PC-9 (cell line): ENCODE measurements around the gene BASP1. TPM values are rescaled to one million over a fixed set of nuclear protein-coding genes. Genes with fewer than 3 reads are reported as not detected.

Source experiments
- BruUV-seq: library from RNA; stranded (reverse); fragments of 400-500 nt; replicated peaks from 2 replicates; lab custom pipeline; 2021; lab: Mats Ljungman, UMichigan
- CTCF ChIA-PET: fragments of 300-600 bp; sonication (Branson Sonifier 250); formaldehyde crosslinking; loops from one replicate; lab custom pipeline; 2022; ENCODE audit warnings: antibody characterized with exemption; lab: Charles Lee
- POLR2A ChIA-PET: fragments of 300-600 bp; sonication (Branson Sonifier 250); formaldehyde crosslinking; loops from one replicate; lab custom pipeline; 2022; ENCODE audit warnings: antibody characterized with exemption; ENCODE audit not compliant: unreplicated experiment; lab: Charles Lee
- DNase-seq, 2 experiments: peaks; one replicate each; pipeline versions ENCODE4 v3.0.0 to v3.0.0-alpha.2; 2015 to 2022; ENCODE audit warnings: mixed read lengths in 1 of 2
- H2AFZ ChIP-seq: fragments of 200-600 bp; sonication (generic); 2 replicates; pipeline ENCODE4 v1.8.1; 2017; ENCODE audit warnings: antibody characterized with exemption
- H3F3A ChIP-seq: fragments of 200-600 bp; sonication (generic); 2 replicates; pipeline ENCODE4 v1.8.1; 2017; ENCODE audit warnings: antibody characterized with exemption, mild to moderate bottlenecking, low read depth; ENCODE audit not compliant: insufficient read depth
- H3K27ac ChIP-seq: fragments of 200-600 bp; sonication (generic); 2 replicates; pipeline ENCODE4 v1.6.1; 2016; ENCODE audit warnings: mixed run types
- H3K27me3 ChIP-seq: fragments of 200-600 bp; sonication (generic); 2 replicates; pipeline ENCODE4 v1.6.1; 2016; ENCODE audit warnings: low read depth, mixed run types; ENCODE audit not compliant: insufficient read depth
- H3K36me3 ChIP-seq: fragments of 200-600 bp; sonication (generic); 2 replicates; pipeline ENCODE4 v1.6.1; 2016; ENCODE audit warnings: low read depth, mixed run types
- H3K4me1 ChIP-seq: fragments of 200-600 bp; sonication (generic); replicated peaks from 2 replicates; pipeline ENCODE4 v1.6.1; 2016; ENCODE audit warnings: mixed run types; ENCODE audit not compliant: insufficient read depth
- H3K4me2 ChIP-seq: fragments of 200-600 bp; sonication (generic); 2 replicates; pipeline ENCODE4 v1.6.1; 2017; ENCODE audit warnings: mixed run types
- H3K4me3 ChIP-seq: fragments of 200-600 bp; sonication (generic); 2 replicates; pipeline ENCODE4 v1.6.1; 2016; ENCODE audit warnings: mixed run types
- H3K79me2 ChIP-seq: fragments of 200-600 bp; sonication (generic); 2 replicates; pipeline ENCODE4 v1.6.1; 2017; ENCODE audit warnings: low read depth, mixed run types
- H3K9me2 ChIP-seq: fragments of 200-600 bp; sonication (generic); 2 replicates; pipeline ENCODE4 v1.8.1; 2017; ENCODE audit warnings: mild to moderate bottlenecking; ENCODE audit not compliant: insufficient read depth
- H3K9me3 ChIP-seq: fragments of 200-600 bp; sonication (generic); 2 replicates; pipeline ENCODE4 v1.8.1; 2016; ENCODE audit warnings: low read depth; ENCODE audit not compliant: insufficient read depth
- H4K20me1 ChIP-seq: fragments of 200-600 bp; sonication (generic); 2 replicates; pipeline ENCODE4 v1.8.1; 2017; ENCODE audit not compliant: insufficient read depth
- EZH2 ChIP-seq: fragments of 200-600 bp; sonication (generic); IDR thresholded peaks from 2 replicates; pipeline ENCODE4 v1.8.0; 2017; ENCODE audit warnings: antibody characterized with exemption, low read depth
- intact Hi-C: fragments of 100-400 bp; cut with micrococcal nuclease; formaldehyde crosslinking; loops from one replicate; pipeline ENCODE4 v1.10.0; 2022; ENCODE audit not compliant: unreplicated experiment
- total RNA-seq: library from RNA; stranded (reverse); gene quantifications from 2 replicates; pipeline ENCODE4 v1.2.3, GENCODE V29; 2021
- TF ChIP-seq, protein P1 (sequence below): fragments of 200-600 bp; sonication (generic); conservative IDR thresholded peaks from 2 replicates; pipeline ENCODE4 v1.6.1; 2017; ENCODE audit warnings: mixed run types, antibody characterized with exemption, mild to moderate bottlenecking, moderate library complexity

BASP1 gene
- total RNA-seq, 1 experiment from 2014 or later: not detected

- no peak overlapping the region for H3K4me2 ChIP-seq
- H3K27me3 ChIP-seq: no peaks in the 10 kb centered on the region
- no peaks in the 10 kb centered on the region for H4K20me1 ChIP-seq
- H3K36me3 ChIP-seq: no peaks in the 10 kb centered on the region
- ChIA-PET CTCF (no interaction called here), POLR2A (no interaction called here)
- H3K27ac ChIP-seq: no peak overlapping the region
- no peaks in the 10 kb centered on the region for H3K79me2 ChIP-seq
- no peak for DNase-seq
- H3K4me3 ChIP-seq: no peak overlapping the region
- H2AFZ ChIP-seq: peak overlapping the region; percentile 10; the same call in 1 of the 2 replicates
- no peaks in the 10 kb centered on the region for H3K9me3 ChIP-seq
- peaks cover 5% of the 10 kb centered on the region for H3K4me1 ChIP-seq
- intact Hi-C loops: no loop called here
- TF ChIP-seq, protein P1, sequence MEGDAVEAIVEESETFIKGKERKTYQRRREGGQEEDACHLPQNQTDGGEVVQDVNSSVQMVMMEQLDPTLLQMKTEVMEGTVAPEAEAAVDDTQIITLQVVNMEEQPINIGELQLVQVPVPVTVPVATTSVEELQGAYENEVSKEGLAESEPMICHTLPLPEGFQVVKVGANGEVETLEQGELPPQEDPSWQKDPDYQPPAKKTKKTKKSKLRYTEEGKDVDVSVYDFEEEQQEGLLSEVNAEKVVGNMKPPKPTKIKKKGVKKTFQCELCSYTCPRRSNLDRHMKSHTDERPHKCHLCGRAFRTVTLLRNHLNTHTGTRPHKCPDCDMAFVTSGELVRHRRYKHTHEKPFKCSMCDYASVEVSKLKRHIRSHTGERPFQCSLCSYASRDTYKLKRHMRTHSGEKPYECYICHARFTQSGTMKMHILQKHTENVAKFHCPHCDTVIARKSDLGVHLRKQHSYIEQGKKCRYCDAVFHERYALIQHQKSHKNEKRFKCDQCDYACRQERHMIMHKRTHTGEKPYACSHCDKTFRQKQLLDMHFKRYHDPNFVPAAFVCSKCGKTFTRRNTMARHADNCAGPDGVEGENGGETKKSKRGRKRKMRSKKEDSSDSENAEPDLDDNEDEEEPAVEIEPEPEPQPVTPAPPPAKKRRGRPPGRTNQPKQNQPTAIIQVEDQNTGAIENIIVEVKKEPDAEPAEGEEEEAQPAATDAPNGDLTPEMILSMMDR: no peak
- TF ChIP-seq EZH2: no peak
- peaks cover 12% of the 10 kb centered on the region for H3F3A ChIP-seq
- no peaks in the 10 kb centered on the region for H3K9me2 ChIP-seq
- no TSS peak for BruUV-seq
These were observed 16.9 kb downstream of the BASP1 start for GRCh38 chr5:17234374-17234773.

DNA sequence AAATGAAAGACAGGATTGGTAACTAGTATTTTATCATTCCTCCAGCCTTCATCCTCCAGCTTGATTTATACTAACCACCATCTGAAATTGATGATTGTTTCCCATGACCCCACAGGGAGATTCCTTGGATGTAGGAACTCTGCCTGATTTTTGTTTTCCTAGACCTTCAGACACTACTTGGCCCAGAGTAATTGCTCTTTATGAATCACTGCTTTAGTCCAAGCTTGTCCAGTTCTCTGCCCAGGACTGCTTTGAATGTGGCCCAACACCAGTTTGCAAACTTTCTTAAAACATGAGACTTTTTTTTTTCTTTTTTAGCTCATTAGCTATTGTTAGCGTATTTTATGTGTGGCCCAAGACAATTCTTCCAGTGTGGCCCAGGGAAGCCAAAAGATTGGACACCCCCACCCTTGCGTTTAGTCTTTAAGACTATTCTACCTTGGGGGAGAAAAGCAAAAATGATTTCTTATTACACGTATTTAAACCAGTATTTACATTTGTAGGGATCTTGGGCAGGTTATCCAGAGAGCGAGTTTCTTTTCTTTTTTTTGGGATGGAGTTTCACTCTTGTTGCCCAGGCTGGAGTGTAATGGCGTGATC lies 18.4 kb downstream of the BASP1 start:
- H3K79me2 ChIP-seq: no peaks in the 10 kb centered on the region
- intact Hi-C loops: loop anchor here (5.0 kb wide), 1 partner anchor 81 kb away; no protein-coding TSS in a partner anchor
- peaks cover 5% of the 10 kb centered on the region for H3K4me1 ChIP-seq
- H2AFZ ChIP-seq: no peak overlapping the region
- no peak overlapping the region for H3K27ac ChIP-seq
- no peaks in the 10 kb centered on the region for H3K9me2 ChIP-seq
- TF ChIP-seq, protein P1: no peak
- no peak for TF ChIP-seq EZH2
- no peak for DNase-seq
- no TSS peak for BruUV-seq
- ChIA-PET POLR2A (no interaction called here), CTCF (no interaction called here)
- no peaks in the 10 kb centered on the region for H4K20me1 ChIP-seq
- no peaks in the 10 kb centered on the region for H3K36me3 ChIP-seq
- H3K9me3 ChIP-seq: no peaks in the 10 kb centered on the region
- H3F3A ChIP-seq: peaks cover 12% of the 10 kb centered on the region
- H3K27me3 ChIP-seq: no peaks in the 10 kb centered on the region
- no peak overlapping the region for H3K4me3 ChIP-seq
- no peak overlapping the region for H3K4me2 ChIP-seq

- H3F3A ChIP-seq: peaks cover 12% of the 10 kb centered on the region
- H3K4me1 ChIP-seq: peaks cover 5% of the 10 kb centered on the region
- DNase-seq: peak in 1 of 2 experiments; percentile 54
- H3K9me2 ChIP-seq: no peaks in the 10 kb centered on the region
- H3K36me3 ChIP-seq: no peaks in the 10 kb centered on the region
- no peak overlapping the region for H3K27ac ChIP-seq
- no peaks in the 10 kb centered on the region for H3K9me3 ChIP-seq
- POLR2A ChIA-PET: no interaction called here
- no peaks in the 10 kb centered on the region for H3K27me3 ChIP-seq
- no peak overlapping the region for H2AFZ ChIP-seq
- BruUV-seq: no TSS peak
- no peaks in the 10 kb centered on the region for H3K79me2 ChIP-seq
- no peaks in the 10 kb centered on the region for H4K20me1 ChIP-seq
- CTCF ChIA-PET: interaction anchor here (0.7 kb wide), 1 partner anchor 664 kb away, joined by 3 read pairs; no protein-coding TSS in a partner anchor
- TF ChIP-seq EZH2: no peak
- TF ChIP-seq, protein P1: no peak
- intact Hi-C loops: loop anchor here (5.0 kb wide), 1 partner anchor 79 kb away; no protein-coding TSS in a partner anchor
- 0 out of 2 replicates have a peak overlapping the region, but pooled peaks have one; percentile 7 for H3K4me2 ChIP-seq
- H3K4me3 ChIP-seq: no peak overlapping the region
These were observed 21.1 kb downstream of the BASP1 start for GRCh38 chr5:17238521-17239041.
